ENCODE measurements around the gene ARTN.

The ARTN gene

DNA sequence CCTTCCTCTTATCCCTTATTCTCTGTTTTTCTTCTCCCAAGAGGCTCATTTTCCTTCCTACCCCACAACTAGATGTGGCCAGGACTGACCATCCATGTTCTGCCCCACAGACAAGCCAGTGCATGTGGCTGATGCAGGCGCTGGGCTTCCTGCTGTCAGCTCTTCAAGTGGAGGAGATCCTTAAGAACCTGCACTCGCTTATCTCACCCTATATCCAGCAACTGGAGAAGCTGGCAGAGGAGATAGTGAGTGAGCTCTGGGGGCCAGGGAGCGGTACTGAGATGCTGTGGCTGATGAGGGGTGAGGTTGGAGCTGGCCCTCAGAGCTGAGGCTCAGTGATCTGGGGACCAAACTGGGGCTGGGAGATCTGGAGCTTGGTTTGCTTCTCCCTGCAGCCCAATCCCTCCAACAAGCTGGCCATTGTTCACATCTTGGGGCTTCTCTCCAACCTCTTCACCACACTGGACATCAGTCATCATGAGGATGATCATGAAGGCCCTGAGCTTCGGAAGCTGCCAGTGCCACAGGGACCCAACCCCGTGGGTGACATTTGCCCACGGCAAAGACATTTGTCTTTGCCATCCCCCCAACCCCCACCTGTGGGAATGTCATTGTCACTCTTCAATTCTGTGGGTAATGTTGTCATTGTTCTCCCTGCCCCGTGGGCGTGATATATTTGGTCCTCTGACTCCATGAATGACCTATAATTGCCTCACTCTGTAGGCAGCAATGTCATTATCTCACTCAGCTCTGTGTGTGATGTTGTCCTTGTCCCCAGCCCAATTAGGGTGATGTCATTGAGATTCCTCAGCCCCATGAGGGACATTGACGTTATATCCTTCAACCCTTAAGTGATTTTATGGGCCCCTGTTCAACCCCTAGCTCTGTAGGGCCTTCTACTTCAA is 25.0 kb downstream of the ARTN start:
- no peak overlapping the region for H3K4me3 ChIP-seq (ENCODE audit: insufficient read depth, low read depth, low read length, poor library complexity, severe bottlenecking)
- H3K27ac ChIP-seq (ENCODE audit: insufficient read depth, low read length, poor library complexity, severe bottlenecking), result no peak overlapping the region
- DNase-seq, result no peak
- no peaks in the 10 kb centered on the region for H3K27me3 ChIP-seq (replicated peaks; ENCODE audit: control insufficient read depth, insufficient read depth, low read length, poor library complexity, severe bottlenecking)
- no peaks in the 10 kb centered on the region for H3K4me1 ChIP-seq (ENCODE audit: control insufficient read depth, insufficient read depth, low read length, poor library complexity, severe bottlenecking)
- H3K9me3 ChIP-seq (ENCODE audit: control insufficient read depth, low read length), result no peaks in the 10 kb centered on the region
- H3K36me3 ChIP-seq (ENCODE audit: control insufficient read depth, insufficient read depth, low read length), result peaks cover 20% of the 10 kb centered on the region

DNA sequence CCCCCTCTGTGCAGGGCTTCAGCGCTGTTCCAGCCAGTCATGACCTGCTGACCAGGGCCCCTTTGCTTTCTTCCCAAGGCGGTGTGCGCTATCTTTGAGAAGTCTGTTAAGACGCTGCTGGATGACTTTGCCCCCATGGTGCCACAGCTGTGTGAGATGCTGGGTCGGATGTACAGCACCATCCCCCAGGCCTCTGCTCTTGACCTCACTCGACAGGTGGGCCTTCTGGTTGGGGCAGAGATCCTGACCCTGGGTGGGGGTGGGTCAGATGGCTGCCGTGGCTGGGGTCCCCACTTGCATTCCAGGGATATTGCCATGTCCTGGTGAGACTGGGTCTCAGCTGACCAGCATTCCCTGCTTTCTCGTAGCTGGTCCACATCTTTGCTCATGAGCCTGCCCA is 27.2 kb downstream of the ARTN start:
- Histone ChIP-seq H3K4me1 (ENCODE audit: control insufficient read depth, insufficient read depth, low read length, poor library complexity, severe bottlenecking) (no peaks in the 10 kb centered on the region), H3K9me3 (ENCODE audit: control insufficient read depth, low read length) (no peaks in the 10 kb centered on the region), H3K27me3 (replicated peaks; ENCODE audit: control insufficient read depth, insufficient read depth, low read length, poor library complexity, severe bottlenecking) (no peaks in the 10 kb centered on the region), H3K4me3 (ENCODE audit: insufficient read depth, low read depth, low read length, poor library complexity, severe bottlenecking) (no peak overlapping the region), H3K27ac (ENCODE audit: insufficient read depth, low read length, poor library complexity, severe bottlenecking) (no peak overlapping the region), H3K36me3 (ENCODE audit: control insufficient read depth, insufficient read depth, low read length) (peaks cover 20% of the 10 kb centered on the region)
- no peak for DNase-seq

DNA sequence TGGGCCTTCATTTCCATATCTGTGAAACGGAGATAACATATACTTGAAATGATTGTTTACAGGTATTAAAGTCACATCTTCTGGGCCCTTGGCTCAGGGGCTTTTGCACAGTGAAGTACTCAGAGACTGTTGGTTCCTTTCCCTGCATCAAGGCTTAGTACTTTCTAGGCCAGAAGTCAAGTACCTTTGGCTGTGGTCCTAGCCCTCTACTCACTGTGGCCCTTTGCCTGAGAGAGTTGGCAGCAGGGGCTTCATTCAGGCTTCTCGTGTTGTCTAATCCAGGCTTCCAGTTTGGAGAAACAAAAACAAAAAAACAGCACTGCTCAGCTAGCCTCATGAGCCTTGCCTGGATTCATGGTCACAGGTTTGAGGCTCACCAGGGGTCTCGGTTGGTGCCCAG is 28.1 kb downstream of the ARTN start:
- no peaks in the 10 kb centered on the region for H3K9me3 ChIP-seq (ENCODE audit: control insufficient read depth, low read length)
- no peaks in the 10 kb centered on the region for H3K4me1 ChIP-seq (ENCODE audit: control insufficient read depth, insufficient read depth, low read length, poor library complexity, severe bottlenecking)
- peaks cover 20% of the 10 kb centered on the region for H3K36me3 ChIP-seq (ENCODE audit: control insufficient read depth, insufficient read depth, low read length)
- no peak overlapping the region for H3K4me3 ChIP-seq (ENCODE audit: insufficient read depth, low read depth, low read length, poor library complexity, severe bottlenecking)
- H3K27ac ChIP-seq (ENCODE audit: insufficient read depth, low read length, poor library complexity, severe bottlenecking), result no peak overlapping the region
- DNase-seq, result no peak
- H3K27me3 ChIP-seq (replicated peaks; ENCODE audit: control insufficient read depth, insufficient read depth, low read length, poor library complexity, severe bottlenecking), result no peaks in the 10 kb centered on the region

DNA sequence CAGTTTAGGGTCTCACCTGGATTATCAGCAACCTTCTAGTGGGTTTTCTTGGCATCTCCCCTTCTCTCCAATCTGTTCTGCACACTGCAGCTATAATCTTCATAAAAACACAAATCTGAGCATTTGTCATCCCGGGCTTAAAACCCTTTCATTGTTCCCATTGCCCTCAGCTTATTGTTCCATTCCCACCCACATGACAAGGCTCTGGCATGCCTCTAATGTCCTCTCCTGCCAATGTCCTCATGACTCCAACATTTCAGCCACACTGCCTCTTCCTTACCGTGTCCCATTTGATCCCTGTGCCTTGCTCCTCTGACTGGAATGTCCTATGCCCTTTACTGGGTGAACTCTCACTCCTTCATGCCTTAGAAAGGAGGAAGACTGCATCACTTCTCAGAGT is 28.7 kb downstream of the ARTN start:
- H3K4me1 ChIP-seq (ENCODE audit: control insufficient read depth, insufficient read depth, low read length, poor library complexity, severe bottlenecking), result no peaks in the 10 kb centered on the region
- DNase-seq, result no peak
- no peak overlapping the region for H3K4me3 ChIP-seq (ENCODE audit: insufficient read depth, low read depth, low read length, poor library complexity, severe bottlenecking)
- H3K27ac ChIP-seq (ENCODE audit: insufficient read depth, low read length, poor library complexity, severe bottlenecking), result no peak overlapping the region
- no peaks in the 10 kb centered on the region for H3K27me3 ChIP-seq (replicated peaks; ENCODE audit: control insufficient read depth, insufficient read depth, low read length, poor library complexity, severe bottlenecking)
- H3K9me3 ChIP-seq (ENCODE audit: control insufficient read depth, low read length), result no peaks in the 10 kb centered on the region
- H3K36me3 ChIP-seq (ENCODE audit: control insufficient read depth, insufficient read depth, low read length), result peaks cover 20% of the 10 kb centered on the region

DNA sequence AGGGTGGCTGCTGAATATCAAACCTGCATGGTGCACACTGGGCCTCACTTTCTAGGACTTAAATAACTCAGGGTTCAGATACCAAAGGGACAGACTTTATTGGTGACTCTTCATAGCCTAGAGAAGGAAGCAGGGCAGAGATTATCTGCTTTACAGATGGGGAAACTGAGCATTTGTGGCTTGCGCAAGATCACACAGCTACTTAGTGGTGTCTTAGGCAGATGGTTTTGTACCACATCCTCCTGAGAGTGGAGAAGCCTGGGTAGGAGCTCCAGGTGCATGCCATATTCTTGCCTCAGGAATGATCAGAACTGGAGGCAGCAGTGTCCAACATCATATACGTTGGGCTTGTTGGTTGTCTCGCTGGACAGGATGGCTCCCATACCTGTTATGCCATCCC is 29.4 kb downstream of the ARTN start:
- Histone ChIP-seq H3K36me3 (ENCODE audit: control insufficient read depth, insufficient read depth, low read length) (peaks cover 16% of the 10 kb centered on the region), H3K4me3 (ENCODE audit: insufficient read depth, low read depth, low read length, poor library complexity, severe bottlenecking) (no peak overlapping the region)

DNA sequence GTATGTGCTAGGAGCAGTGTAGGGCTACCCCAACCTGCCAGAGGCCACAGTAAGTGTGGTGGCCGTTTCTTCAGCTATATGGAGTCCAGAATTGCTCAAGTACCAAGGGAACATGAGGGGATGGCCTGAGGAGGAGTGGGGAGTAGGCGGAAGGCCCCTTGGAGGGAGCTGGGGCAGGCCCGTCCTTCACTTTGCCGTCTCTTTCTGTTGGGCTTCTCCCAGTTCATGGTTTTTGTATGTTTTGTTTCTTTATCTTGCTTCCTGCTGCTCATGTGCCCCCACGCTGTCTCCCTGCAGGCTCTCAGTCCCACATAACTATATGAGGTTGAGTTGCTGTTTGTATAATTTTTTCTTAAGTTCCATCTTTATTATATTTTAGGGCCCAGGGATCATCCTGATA is 30.3 kb downstream of the ARTN start:
- peaks cover 11% of the 10 kb centered on the region for H3K36me3 ChIP-seq (ENCODE audit: control insufficient read depth, insufficient read depth, low read length)

More for the DNA sequence above, 29.4 kb downstream of the ARTN start:
- no peaks in the 10 kb centered on the region for H3K27me3 ChIP-seq (replicated peaks; ENCODE audit: control insufficient read depth, insufficient read depth, low read length, poor library complexity, severe bottlenecking)
- H3K9me3 ChIP-seq (ENCODE audit: control insufficient read depth, low read length), result no peaks in the 10 kb centered on the region
- H3K4me1 ChIP-seq (ENCODE audit: control insufficient read depth, insufficient read depth, low read length, poor library complexity, severe bottlenecking), result no peaks in the 10 kb centered on the region
- DNase-seq, result no peak
- H3K27ac ChIP-seq (ENCODE audit: insufficient read depth, low read length, poor library complexity, severe bottlenecking), result no peak overlapping the region

DNA sequence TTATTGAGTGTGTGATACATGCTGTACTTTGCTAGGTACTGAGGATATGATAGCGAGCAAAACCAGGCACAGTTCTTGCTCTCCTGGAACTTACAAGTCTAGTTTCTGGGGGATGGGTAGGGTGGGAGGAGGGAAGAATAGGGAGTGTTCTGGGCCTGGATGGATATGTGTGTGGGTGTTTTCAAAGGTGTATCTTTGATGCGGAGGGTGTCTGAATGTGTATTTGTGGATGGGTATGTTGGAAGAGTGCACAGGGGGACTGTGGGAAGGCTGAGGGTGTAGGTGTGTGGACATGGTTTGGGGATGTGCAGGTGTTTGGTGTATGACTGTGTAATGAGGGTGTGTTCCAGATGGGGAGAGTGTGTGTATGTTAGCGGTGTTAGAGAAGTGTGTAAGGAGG is 31.7 kb downstream of the ARTN start:
- no peaks in the 10 kb centered on the region for H3K9me3 ChIP-seq (ENCODE audit: control insufficient read depth, low read length)
- H3K27me3 ChIP-seq (replicated peaks; ENCODE audit: control insufficient read depth, insufficient read depth, low read length, poor library complexity, severe bottlenecking), result no peaks in the 10 kb centered on the region
- H3K4me1 ChIP-seq (ENCODE audit: control insufficient read depth, insufficient read depth, low read length, poor library complexity, severe bottlenecking), result peaks cover 3% of the 10 kb centered on the region
- H3K27ac ChIP-seq (ENCODE audit: insufficient read depth, low read length, poor library complexity, severe bottlenecking), result no peak overlapping the region
- no peak overlapping the region for H3K4me3 ChIP-seq (ENCODE audit: insufficient read depth, low read depth, low read length, poor library complexity, severe bottlenecking)
- peaks cover 7% of the 10 kb centered on the region for H3K36me3 ChIP-seq (ENCODE audit: control insufficient read depth, insufficient read depth, low read length)
- no peak for DNase-seq

More for the DNA sequence above, 30.3 kb downstream of the ARTN start:
- no peaks in the 10 kb centered on the region for H3K9me3 ChIP-seq (ENCODE audit: control insufficient read depth, low read length)
- no peak for DNase-seq
- H3K27me3 ChIP-seq (replicated peaks; ENCODE audit: control insufficient read depth, insufficient read depth, low read length, poor library complexity, severe bottlenecking), result no peaks in the 10 kb centered on the region
- H3K27ac ChIP-seq (ENCODE audit: insufficient read depth, low read length, poor library complexity, severe bottlenecking), result no peak overlapping the region
- no peaks in the 10 kb centered on the region for H3K4me1 ChIP-seq (ENCODE audit: control insufficient read depth, insufficient read depth, low read length, poor library complexity, severe bottlenecking)
- H3K4me3 ChIP-seq (ENCODE audit: insufficient read depth, low read depth, low read length, poor library complexity, severe bottlenecking), result no peak overlapping the region

DNA sequence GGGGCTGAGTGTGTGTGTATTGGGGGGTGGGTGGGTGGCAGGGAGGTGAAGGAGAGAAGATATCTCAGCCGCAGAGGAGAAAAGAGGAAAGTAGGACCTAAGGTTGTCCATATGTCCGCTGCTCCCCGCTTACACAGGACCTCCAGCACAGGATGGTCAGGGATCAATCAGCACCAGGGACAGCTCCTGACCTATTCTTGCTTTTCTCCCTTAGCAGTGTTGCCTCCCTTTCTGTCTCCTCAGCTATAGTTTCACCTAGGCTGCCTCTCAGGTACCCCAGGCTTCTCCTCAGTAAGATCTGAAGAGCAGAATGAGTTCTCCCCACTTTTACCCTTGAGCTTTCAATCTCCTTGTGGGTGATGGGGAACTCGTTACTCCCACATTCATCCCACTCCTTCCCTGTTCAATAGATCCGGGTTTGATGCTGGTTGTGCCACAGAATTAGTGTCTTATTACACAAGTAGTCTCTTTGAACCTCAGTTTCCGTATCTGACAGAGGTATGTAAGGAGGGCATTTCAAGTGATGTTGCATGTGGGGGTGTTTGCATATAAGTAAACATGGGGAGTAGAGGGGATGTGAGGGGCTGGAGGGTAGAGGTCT is 34.8 kb downstream of the ARTN start:
- peaks cover 10% of the 10 kb centered on the region for H3K36me3 ChIP-seq (ENCODE audit: control insufficient read depth, insufficient read depth, low read length)
- peaks cover 8% of the 10 kb centered on the region for H3K4me1 ChIP-seq (ENCODE audit: control insufficient read depth, insufficient read depth, low read length, poor library complexity, severe bottlenecking)
- no peaks in the 10 kb centered on the region for H3K27me3 ChIP-seq (replicated peaks; ENCODE audit: control insufficient read depth, insufficient read depth, low read length, poor library complexity, severe bottlenecking)
- H3K9me3 ChIP-seq (ENCODE audit: control insufficient read depth, low read length), result no peaks in the 10 kb centered on the region
- H3K4me3 ChIP-seq (ENCODE audit: insufficient read depth, low read depth, low read length, poor library complexity, severe bottlenecking), result no peak overlapping the region
- no peak for DNase-seq
- no peak overlapping the region for H3K27ac ChIP-seq (ENCODE audit: insufficient read depth, low read length, poor library complexity, severe bottlenecking)

DNA sequence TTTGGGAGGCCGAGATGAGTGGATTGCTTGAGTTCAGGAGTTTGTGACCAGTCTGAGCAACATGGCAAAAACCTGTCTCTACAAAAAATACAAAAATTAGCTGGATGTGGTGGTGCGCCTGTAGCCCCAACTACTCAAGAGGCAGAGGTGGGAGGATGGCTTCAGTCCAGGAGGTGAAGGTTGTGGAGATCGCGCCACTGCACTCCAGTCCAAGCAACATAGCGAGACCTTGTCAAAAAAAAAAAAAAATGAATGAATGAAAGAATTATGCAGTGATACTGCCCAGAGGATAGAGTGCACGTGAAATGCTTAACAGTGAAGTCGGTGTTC is 35.8 kb downstream of the ARTN start:
- H3K36me3 ChIP-seq (ENCODE audit: control insufficient read depth, insufficient read depth, low read length), result peaks cover 10% of the 10 kb centered on the region
- H3K27ac ChIP-seq (ENCODE audit: insufficient read depth, low read length, poor library complexity, severe bottlenecking), result no peak overlapping the region
- H3K9me3 ChIP-seq (ENCODE audit: control insufficient read depth, low read length), result no peaks in the 10 kb centered on the region
- peaks cover 13% of the 10 kb centered on the region for H3K4me1 ChIP-seq (ENCODE audit: control insufficient read depth, insufficient read depth, low read length, poor library complexity, severe bottlenecking)
- peak overlapping the region; percentile 64 for H3K4me3 ChIP-seq (ENCODE audit: insufficient read depth, low read depth, low read length, poor library complexity, severe bottlenecking)
- H3K27me3 ChIP-seq (replicated peaks; ENCODE audit: control insufficient read depth, insufficient read depth, low read length, poor library complexity, severe bottlenecking), result no peaks in the 10 kb centered on the region
- no peak for DNase-seq

DNA sequence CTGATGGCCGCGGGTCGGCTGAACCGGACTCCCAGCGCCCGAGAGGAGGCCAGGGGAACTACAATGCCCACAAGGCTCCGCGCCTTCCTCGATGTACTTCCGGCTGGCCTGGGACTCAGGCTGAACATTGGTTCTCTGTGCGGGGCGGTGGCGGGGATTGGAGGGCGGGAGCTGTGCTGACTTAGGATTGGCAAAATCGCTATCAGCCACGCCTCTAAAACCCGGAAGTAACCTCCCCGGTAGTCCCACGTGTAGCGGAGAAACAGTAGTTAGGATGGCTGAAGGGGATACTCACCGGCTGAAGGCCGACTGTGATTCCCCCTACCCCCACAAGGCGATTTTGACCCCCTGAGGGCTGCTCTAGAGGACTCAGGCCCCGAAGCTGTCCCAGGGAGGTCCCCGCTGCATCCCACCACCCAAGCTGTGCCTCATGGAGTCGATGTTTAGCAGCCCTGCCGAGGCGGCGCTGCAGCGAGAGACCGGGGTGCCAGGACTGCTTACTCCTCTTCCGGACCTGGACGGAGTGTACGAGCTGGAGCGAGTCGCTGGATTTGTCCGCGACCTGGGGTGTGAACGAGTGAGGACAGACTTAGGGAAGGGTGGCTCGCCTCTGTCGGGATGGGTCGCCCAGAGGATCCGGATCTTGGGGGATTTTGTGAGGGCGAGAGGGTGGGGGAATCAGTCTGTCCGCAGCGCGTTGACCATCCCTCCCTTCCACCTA is 36.3 kb downstream of the ARTN start, which contains the start of gene DPH2:
TSS of gene DPH2 (plus strand) at position 265 of the 721 bp plus-strand sequence. CDS start at position 431, 166 bp downstream.
- H3K9me3 ChIP-seq (ENCODE audit: control insufficient read depth, low read length), result no peaks in the 10 kb centered on the region
- H3K36me3 ChIP-seq (ENCODE audit: control insufficient read depth, insufficient read depth, low read length), result peaks cover 10% of the 10 kb centered on the region
- DNase-seq, result peak; percentile 88 to 95 (median 92)
- peaks cover 13% of the 10 kb centered on the region for H3K4me1 ChIP-seq (ENCODE audit: control insufficient read depth, insufficient read depth, low read length, poor library complexity, severe bottlenecking)
- peak within 1 kb of the TSS; percentile 55 for H3K27ac ChIP-seq (ENCODE audit: insufficient read depth, low read length, poor library complexity, severe bottlenecking)
- H3K4me3 ChIP-seq (ENCODE audit: insufficient read depth, low read depth, low read length, poor library complexity, severe bottlenecking), result peak within 1 kb of the TSS; percentile 64
- H3K27me3 ChIP-seq (replicated peaks; ENCODE audit: control insufficient read depth, insufficient read depth, low read length, poor library complexity, severe bottlenecking), result no peaks in the 10 kb centered on the region

Measured in effector memory CD4-positive, alpha-beta T cell (primary cell).